ENCODE data around the gene UBE2E2.

GRCh38 chr3:23262766-23263165, 59.6 kb downstream of the UBE2E2 start:
- TF ChIP-seq CTCF (IDR thresholded peaks at IDR 0.05) (no peak), E2F1 (CRISPR knock-in tag; IDR thresholded peaks at IDR 0.05) (no peak), FOXK1 (CRISPR knock-in tag; IDR thresholded peaks at IDR 0.05) (no peak), ATF2 (CRISPR knock-in tag; IDR thresholded peaks at IDR 0.05; ENCODE audit: borderline replicate concordance, low read depth) (no peak), ZNF416 (CRISPR knock-in tag; IDR thresholded peaks at IDR 0.05) (no peak), ZNF532 (CRISPR knock-in tag; IDR thresholded peaks at IDR 0.05; ENCODE audit: borderline replicate concordance) (no peak), MAX (CRISPR knock-in tag; IDR thresholded peaks at IDR 0.05) (no peak), CREM (CRISPR knock-in tag; IDR thresholded peaks at IDR 0.05) (no peak), ZNF138 (CRISPR knock-in tag; conservative IDR thresholded peaks at IDR 0.05) (no peak), CREB1 (CRISPR knock-in tag; IDR thresholded peaks at IDR 0.05) (no peak)

Measured in WTC11 (cell line).